GM23338 (cell line): ENCODE measurements around the gene ST6GALNAC3.

Experiments
- EZH2 ChIP-seq: fragments of 200-600 bp; sonication (generic); IDR thresholded peaks from one replicate; pipeline ENCODE4 v1.8.0; 2017; ENCODE audit warnings: antibody characterized with exemption, mild to moderate bottlenecking, low read depth; ENCODE audit not compliant: unreplicated experiment
- EZH2phosphoT487 ChIP-seq: fragments of 200-600 bp; sonication (generic); IDR thresholded peaks from one replicate; pipeline ENCODE4 v1.8.1; 2018; ENCODE audit warnings: antibody characterized with exemption; ENCODE audit not compliant: unreplicated experiment
- TF ChIP-seq, protein P1 (sequence below), 2 experiments: fragments of 200-600 bp in 1 of 2; sonication (generic) in 1 of 2; conservative IDR thresholded peaks; 2 replicates each; pipeline versions ENCODE4 v1.5.1 to v1.6.1; 2016 to 2017; ENCODE audit warnings: antibody characterized with exemption in 2 of 2, low read depth in 2 of 2, mild to moderate bottlenecking in 2 of 2, moderate library complexity in 1 of 2

GRCh38 chr1:76101548-76101947, 27.0 kb downstream of the ST6GALNAC3 start:
- TF ChIP-seq, protein P1, sequence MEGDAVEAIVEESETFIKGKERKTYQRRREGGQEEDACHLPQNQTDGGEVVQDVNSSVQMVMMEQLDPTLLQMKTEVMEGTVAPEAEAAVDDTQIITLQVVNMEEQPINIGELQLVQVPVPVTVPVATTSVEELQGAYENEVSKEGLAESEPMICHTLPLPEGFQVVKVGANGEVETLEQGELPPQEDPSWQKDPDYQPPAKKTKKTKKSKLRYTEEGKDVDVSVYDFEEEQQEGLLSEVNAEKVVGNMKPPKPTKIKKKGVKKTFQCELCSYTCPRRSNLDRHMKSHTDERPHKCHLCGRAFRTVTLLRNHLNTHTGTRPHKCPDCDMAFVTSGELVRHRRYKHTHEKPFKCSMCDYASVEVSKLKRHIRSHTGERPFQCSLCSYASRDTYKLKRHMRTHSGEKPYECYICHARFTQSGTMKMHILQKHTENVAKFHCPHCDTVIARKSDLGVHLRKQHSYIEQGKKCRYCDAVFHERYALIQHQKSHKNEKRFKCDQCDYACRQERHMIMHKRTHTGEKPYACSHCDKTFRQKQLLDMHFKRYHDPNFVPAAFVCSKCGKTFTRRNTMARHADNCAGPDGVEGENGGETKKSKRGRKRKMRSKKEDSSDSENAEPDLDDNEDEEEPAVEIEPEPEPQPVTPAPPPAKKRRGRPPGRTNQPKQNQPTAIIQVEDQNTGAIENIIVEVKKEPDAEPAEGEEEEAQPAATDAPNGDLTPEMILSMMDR (conservative IDR thresholded peaks at IDR 0.05; ENCODE audit: low read depth in 2 of 2), result no peak
- TF ChIP-seq EZH2, result no peak
- TF ChIP-seq EZH2phosphoT487, result no peak
